GM18507 (cell line): ENCODE data around the gene RIPOR3.

ENCODE experiments used
- DNase-seq: peaks from one replicate; pipeline ENCODE4 v3.0.0; 2011; ENCODE audit warnings: low read depth; ENCODE audit not compliant: insufficient read length; ENCODE audit errors: extremely low spot score
- FAIRE-seq: peaks from 2 replicates; lab custom pipeline; 2011; peaks lifted over from hg19 to GRCh38; lab: Jason Lieb, UNC

Gene RIPOR3, protein sequence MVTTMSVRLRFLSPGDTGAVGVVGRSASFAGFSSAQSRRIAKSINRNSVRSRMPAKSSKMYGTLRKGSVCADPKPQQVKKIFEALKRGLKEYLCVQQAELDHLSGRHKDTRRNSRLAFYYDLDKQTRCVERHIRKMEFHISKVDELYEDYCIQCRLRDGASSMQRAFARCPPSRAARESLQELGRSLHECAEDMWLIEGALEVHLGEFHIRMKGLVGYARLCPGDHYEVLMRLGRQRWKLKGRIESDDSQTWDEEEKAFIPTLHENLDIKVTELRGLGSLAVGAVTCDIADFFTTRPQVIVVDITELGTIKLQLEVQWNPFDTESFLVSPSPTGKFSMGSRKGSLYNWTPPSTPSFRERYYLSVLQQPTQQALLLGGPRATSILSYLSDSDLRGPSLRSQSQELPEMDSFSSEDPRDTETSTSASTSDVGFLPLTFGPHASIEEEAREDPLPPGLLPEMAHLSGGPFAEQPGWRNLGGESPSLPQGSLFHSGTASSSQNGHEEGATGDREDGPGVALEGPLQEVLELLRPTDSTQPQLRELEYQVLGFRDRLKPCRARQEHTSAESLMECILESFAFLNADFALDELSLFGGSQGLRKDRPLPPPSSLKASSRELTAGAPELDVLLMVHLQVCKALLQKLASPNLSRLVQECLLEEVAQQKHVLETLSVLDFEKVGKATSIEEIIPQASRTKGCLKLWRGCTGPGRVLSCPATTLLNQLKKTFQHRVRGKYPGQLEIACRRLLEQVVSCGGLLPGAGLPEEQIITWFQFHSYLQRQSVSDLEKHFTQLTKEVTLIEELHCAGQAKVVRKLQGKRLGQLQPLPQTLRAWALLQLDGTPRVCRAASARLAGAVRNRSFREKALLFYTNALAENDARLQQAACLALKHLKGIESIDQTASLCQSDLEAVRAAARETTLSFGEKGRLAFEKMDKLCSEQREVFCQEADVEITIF

DNA sequence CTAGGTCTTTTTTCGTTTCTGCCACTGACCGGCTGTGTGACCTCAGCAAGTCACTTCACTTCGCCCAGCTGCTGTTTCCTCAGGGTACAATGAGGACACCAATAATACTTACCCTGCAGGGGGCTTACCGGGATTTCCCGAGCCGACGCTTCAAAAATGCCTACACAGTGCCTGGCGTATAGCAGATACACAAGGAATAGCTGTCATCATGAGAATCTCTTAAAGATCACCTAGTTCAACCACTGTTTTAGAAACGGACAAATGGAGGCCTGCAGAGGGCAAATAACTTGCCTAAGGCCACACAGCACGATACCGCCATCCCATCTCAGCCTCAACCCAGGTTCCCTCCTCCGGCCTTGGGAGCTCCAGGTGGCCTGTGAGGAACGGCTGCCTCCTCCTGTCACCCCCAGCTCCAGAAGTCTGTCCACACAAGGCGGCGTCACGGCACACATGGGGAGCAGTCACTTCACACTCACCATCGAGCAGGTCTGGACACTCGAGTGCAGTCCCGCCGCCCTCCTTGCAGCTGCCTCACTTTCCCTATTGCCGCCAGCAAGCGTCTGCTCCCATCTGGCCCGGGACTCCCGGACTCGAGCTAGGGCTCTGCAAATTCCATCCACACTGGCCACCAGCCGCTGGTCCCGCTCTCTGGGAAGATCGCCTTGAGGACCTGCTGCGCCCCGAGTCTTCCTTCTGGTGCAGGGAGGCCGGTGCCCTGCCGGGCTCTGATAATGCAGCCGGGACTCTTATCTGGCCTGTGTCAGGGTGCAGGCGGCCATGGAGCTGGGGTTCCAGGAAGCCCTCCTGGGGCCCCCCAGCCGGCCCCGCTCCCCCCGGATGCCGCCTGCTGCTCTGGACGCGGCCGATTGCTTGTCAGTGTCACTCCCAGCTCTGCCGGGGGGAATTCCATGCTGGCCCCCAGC is at the start of gene RIPOR3:
RIPOR3 (minus strand) TSS at position 893 of the 923 bp plus-strand sequence; CDS start at position 479, 414 bp downstream.
- DNase-seq (no peak), FAIRE-seq (no peak)

DNA sequence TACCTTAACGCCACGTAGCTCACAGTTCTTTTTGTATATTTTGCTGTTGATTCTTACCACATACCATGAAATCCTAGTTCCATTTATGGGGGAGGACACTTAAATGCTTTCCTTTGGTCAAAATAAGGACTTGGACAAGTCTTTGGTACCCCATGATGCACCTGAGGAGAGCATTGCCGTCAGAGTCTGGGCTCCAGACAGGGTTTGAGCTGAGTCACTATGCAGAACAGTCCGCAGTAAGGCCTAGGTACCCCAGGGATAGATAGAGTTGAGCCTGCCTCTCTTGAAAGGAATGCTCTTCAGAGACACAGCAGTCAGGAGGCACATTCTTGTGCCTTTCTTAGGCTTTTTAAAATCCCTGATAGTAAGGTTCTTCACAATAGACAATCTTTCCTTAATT is 46.0 kb upstream of the RIPOR3 start:
- FAIRE-seq (no peak), DNase-seq (no peak)

DNA sequence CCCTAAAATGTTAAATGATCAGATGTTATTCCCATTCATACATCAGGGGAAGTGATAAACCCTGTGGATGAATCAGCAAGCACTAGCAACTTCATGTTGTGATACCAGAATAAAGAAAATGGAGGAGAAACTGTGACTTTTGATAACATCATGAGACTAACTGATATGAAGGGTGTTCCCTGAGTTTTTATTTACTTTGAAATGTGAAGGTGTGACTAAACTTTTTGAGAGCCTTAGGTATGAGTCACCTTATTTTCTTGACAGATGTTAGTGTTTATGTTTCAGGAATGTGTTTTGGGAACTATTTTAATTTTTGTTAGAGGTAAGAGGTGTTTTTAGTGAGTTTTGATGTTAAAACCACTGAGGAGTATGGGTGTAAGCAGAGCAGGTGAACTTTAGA is 44.5 kb upstream of the RIPOR3 start:
- DNase-seq (no peak), FAIRE-seq (no peak)

DNA sequence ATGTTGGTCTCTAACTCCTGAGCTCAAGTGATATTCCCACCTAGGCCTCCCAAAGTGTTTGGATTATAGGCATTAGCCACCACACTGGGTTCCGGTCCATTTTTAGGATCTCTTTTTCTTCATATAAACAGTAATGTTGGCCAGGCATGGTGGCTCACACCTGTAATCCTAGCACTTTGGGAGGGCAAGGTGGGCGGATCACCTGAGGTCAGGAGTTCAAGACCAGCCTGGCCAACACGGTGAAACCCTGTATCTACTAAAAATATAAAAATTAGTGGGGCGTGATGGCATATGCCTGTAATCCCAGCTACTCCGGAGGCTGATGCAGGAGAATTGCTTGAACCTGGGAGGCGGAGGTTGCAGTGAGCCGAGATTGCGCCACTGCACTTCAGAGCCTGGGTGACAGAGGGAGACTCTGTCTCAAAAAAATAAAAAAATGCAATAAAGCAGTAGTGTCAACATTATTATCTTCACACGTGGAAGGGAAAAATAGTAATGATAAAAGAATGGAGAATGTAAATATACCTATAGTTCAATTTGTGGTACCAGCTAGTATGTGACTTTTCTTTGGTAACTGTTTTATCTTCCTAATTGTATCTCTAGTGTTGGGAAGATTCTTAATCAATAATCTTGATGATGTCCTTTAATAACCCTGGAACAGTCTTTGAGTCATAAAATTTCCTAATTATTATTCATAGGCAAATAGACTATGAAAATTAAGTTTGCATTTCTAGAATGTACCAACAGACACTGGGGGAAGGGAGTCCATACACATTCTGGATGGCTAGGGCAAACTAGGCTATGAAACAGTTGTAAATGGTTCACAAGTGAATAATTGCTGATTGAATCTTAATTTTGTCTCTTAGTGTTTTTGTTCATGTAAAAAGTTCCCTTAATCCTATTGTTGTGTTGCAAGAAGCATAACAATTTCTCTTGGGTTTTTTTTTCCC is 43.7 kb upstream of the RIPOR3 start:
- no peak for FAIRE-seq
- DNase-seq = no peak

DNA sequence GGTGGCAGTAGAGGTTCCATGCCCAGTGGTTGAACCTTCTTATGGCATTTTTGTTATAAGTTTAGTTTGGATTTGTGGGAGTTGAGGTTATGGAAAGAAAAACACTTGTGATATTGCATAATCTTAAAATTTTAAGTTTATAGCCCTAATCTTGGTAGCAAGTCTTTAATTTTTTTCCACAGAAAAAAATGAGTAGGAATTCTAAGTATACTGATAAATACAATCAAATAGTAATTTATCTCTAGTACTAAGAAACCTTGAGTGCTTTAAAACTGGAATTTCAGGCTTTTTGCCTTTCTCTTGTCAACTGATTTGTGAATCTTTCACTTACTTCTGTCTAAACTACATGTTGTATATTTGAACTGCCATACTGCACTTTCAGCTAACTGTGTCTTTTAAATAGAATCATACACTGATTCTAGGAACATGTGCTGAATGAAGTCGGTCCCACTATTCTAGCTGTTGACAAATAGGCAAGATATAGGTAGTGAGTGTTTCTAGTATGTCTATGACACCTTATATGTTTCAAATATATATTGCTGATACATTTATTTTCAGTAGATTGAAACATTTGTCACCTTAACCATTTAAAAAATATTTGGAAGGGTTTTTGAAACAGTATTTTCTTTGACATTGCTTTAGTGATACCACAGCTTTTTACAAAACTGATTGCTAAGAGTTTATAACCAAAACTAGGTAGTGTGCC is 42.5 kb upstream of the RIPOR3 start:
- FAIRE-seq (no peak), DNase-seq (no peak)

DNA sequence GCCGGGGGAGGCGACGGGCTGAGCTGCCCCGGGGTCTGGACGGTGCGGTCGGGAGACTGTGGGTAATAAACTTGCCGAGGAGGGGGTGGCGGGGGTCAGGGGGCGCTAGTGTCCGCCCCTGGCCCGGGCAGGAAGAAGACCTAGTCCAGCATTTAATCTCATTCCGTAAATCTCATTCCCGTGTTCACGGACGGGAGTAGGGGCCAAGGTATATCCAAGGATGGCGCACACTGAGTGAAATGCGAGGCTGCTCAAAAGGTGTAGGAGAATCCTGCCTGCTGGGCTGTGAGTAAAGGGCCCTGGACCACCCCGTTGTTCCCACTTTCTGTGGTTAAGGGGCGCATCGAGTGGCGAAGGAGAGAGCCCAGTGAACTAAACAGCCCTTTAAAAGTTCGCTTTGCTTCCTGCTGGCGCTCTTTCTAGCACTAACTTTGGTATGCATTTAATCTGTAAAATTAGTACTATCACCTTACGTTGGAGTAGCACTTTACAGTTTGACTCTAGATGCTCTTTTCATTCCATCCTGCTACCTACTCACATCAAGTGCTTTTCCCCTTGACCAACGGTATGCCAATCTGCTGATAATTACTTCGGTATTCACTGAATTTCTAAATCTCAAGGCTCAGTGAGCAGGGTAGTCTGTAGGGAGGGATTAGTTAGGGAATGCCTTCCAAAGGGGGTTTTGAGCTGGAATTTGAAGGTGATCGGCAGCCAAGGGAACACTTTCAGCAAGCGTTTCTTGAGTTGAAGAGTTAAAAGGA is 40.8 kb upstream of the RIPOR3 start:
- no peak for DNase-seq
- no peak for FAIRE-seq

DNA sequence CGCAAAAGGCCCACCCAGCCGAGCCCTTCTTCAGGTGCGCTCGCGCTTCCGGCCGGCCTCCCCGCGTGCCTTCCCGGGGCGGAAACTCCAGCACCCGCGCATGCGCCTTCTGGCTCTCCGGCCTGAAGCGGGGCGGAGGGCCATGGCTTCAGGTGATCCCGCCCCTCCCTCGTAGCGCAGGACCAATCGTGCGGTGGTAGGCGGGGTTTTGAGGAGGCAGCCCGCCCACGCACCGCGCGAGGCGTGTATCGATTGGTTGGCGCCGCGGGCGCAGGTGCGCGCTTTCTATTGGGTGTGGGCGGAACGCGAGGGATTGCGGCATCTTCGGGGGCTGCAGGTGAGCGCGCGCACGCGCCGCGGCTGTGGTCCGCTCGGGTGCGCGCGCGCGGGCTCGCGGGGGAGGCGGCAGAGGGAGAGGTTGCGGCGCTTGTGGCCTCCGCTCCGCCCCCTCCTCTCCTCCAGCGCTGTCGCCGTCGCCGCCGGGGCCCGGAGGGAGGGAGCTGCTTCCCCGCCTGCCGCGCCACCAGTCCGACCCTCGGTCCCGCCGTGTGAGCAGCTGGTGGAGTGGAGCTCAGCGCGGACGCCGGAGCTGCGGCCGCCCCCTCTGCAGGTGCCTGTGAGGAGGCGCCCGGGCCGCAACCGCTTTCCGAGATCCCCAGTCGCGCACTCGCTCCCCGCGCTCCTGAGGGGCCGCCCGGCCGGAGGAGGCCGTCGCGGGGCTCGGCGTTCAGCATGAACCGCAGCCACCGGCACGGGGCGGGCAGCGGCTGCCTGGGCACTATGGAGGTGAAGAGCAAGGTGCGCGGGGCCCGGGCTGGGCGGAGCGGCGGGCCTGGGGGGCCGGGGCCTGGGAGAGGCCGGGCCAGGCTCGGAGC is 40.0 kb upstream of the RIPOR3 start, which contains the start of gene PARD6B:
PARD6B (plus strand) TSS at position 526 of the 875 bp plus-strand sequence; CDS start at position 733, 207 bp downstream.
- peak; percentile 100 for DNase-seq
- FAIRE-seq = peak; percentile 96

DNA sequence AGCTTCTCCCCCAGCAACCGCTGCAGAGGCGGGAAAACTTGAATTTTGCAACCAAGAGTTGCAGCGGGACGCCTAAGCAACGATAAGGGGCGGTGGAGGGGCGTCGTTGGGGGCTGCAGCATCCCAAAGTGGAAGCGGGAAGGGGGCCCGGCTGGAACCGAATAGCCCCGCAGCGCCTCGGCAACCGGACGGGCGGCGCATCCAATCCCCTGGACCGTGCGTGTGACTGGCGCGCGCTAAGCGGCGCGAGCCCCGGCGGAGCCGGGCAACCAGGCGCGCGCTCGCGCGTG is 39.4 kb upstream of the RIPOR3 start:
- FAIRE-seq (no peak), DNase-seq (no peak)

DNA sequence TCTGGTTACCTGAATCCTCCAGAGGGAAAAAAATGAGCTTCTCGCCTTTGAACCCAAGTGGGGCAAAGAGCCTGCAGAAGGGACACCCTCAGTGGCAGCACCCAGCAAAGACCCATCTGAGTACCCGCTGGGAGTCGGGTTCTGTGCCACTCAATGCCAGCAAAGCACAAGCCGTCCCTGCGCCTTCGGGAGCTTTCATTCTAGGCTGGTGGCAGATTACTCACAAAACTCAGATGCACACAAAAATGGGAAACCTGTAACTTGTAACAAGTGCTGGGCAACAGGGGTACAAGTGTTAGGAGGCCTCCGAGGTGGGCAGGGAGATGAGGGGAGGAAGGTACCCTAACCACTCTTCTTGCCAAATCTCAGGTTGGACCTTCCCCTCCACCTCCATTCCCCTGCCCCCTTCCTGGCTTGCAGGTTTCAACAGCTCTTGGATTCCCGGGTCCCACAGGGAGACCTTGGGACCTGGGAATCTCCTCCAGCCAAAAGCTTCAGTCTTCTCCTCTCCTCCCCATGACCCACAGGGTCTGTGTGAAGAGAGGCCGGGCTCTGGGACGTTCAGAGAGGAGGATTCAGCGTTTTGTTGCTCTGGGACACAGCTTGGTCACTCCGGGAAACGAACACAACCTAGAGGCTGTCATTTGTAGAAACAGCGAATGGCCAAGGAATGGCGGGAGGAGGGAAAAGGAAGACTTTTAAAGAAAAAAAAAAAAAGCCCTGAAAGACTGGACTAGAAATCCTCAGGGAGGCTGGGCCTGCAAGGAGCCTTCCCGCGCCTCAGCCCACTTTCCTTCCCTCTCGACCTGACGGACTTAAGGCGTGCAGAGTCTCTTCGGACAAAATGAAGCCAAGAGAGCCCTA is 38.8 kb upstream of the RIPOR3 start:
- no peak for DNase-seq
- no peak for FAIRE-seq

DNA sequence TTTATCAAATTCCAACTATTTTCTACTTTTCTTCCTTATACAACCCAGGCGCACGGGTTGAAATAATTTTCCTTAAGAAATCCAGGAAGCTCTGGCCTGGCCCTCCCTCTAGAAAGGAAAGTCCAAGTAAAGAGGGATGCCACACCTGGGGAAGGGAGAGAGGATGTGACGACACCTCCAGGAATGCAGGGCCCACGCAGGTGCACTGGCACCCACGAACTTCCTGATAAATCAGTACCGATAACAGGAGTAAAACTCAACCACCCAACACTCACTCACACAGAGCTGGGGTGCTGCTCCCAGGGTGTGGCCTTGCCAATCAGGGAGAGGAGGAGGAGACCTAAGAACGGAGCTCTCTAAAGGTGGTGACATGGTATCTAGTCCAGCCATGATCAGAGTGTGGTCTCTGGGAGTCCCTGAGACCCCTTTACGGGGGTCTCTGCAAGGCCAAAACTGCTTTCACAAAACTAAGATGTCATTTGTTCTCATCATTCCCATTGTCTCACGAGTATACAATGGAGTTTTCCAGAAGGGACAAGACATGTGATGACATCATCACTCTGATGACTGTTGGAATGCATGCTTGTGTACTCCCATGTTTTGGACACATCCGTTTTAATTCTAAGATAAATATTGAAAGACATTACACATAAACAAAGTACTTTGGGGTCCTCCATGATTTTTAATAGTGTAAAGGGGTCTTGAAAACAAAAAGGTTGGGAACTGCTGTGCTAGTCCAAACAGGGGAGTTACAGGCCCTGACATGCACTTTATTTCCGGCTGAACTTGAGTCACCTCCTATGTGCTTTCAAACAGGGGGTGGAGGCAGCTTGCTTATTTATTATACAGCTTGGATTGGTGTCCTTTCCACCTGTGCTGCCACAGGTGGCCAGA is 37.9 kb upstream of the RIPOR3 start:
- FAIRE-seq (no peak), DNase-seq (no peak)

DNA sequence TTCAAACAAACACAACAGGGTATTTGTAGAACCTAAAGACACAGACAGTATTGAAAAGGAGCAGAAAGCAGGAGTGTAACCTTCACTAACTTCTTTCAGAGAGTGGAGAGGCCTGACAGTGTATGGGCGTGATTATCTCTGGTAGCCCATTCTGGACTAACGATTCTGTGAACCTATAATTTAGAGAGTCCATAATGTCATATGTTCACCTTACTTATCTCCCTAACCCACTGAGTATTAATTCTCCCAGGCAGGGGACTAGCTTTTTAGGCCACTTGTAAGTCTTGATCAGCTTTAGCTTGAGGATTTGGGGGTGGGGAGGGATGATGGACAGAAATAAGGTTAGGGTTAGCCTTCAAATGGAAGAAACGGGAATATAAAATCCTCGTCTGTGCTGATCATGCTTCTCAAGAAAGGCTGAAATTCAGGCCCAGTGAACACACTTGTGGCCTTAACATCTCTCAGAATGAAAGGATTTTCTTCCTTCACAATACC is 37.2 kb upstream of the RIPOR3 start:
- no peak for FAIRE-seq
- no peak for DNase-seq

DNA sequence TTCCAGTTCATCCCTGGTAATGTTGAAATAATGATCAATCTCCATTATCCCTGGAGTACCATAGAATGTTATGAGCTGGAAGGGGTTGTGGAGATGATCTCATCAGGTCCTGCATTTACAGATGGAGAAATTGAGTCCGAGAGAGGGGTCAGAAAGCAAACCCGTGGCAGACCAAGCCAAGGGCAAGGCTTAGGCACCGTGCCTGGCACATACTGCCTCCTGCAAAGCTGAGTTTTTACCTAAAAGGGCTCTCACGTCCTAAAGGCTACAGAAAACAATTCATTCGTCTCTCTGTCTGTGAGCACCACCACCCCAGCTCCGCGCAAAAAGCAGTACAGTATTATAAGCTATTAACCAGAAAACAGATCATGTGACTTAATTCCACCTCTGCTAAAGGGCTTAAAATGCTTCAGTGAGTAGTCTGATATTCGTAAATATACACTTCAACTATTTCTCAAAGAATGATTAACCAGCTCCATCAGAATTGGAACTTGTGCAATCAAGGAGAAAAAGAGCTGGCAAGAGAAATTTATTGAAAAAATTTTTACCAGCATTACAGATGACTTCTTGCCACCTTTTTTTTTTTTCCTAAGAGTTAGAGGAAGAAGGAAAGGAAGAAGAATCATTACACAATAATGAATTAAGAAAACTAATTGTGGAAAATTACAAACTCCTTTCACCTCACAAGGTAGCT is 36.6 kb upstream of the RIPOR3 start:
- DNase-seq (no peak), FAIRE-seq (no peak)

DNA sequence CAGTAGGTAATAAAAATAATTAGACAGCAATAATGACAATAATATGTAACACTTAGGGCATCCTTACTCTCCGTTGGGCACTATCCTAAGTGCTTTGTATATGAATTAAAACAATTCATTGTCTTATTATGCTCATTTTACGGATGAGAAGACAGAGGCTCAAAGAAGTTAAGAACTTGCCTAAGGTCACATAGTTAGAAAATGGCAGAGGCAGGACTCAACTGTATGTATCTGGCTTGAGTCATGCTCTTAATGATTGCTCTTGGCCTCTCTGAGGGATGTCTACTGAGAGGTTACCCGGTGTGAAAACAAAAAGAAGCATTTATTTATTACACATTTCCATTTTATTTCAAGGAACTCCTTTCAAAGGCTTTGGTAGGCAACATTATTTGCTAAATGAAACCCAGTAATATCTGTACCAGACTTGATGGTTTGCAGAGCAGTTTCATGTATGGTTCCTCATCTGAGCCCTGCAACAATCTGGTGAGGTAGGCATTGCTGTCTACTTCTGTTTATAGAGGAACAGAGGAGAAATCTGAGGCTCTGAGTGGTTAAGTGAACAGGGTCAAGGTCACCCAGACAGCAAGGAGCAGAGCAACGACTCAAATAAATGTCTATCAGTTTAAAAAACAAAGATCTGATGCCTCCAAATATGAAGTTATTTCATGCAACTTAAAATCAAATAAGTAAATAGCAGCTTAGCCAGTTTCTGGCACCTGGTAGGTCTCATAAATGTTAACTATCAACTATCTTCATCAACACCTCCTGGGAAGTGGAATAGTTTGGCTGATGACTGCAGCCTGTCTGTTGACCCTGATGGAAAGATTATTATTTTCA is 35.8 kb upstream of the RIPOR3 start:
- FAIRE-seq = no peak
- DNase-seq = no peak
